ENCODE measurements around the gene MOSMO.
"Not testable (repeated sequence)": the region's sequence is repeated elsewhere in the genome, so short reads cannot be mapped to it uniquely, and the experiment has no call there.

MOSMO gene

GRCh38 chr16:22031483-22032083 is 23.7 kb downstream of the MOSMO start:
- TF ChIP-seq CTCF (IDR thresholded peaks at IDR 0.05; ENCODE audit: low read length, missing control alignments) = no peak
- DNase-seq (ENCODE audit: low read depth) = no peak
- H3K4me3 ChIP-seq (replicated peaks; ENCODE audit: low read depth, low read length) = no peak overlapping the region

- TF ChIP-seq CTCF (IDR thresholded peaks at IDR 0.05; ENCODE audit: low read length, missing control alignments) = no peak
- no peak for DNase-seq (ENCODE audit: low read depth)
- H3K4me3 ChIP-seq (replicated peaks; ENCODE audit: low read depth, low read length) = no peak overlapping the region
Measured at GRCh38 chr16:22034503-22034902, 26.6 kb downstream of the MOSMO start.

DNA sequence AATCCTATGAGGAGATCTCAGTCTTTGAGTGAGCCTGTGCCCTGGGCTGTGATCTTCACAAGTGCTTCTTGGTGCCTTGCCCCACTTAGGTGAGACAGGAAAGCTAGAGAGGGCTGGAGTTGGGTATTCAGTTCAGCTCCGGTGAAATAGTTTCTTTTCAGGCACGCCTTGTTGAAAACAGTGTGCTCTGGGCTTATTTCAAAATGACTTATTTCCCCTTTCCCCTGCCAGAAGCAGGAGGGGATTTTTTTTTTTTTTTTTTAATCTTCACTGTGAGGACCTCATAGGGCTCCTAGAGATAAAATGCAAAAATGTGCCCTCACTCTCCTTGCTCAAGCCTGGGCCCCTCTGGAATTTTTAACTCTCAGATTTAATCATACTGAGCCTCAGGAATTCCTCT is 27.2 kb downstream of the MOSMO start:
- DNase-seq (ENCODE audit: low read depth) = peak; percentile 28
- H3K4me3 ChIP-seq (replicated peaks; ENCODE audit: low read depth, low read length) = no peak overlapping the region
- TF ChIP-seq CTCF (IDR thresholded peaks at IDR 0.05; ENCODE audit: low read length, missing control alignments) = no peak

GRCh38 chr16:22043882-22044281 is 36.0 kb downstream of the MOSMO start:
- H3K4me3 ChIP-seq (replicated peaks; ENCODE audit: low read depth, low read length); DNase-seq (ENCODE audit: low read depth): not testable (repeated sequence)

DNA sequence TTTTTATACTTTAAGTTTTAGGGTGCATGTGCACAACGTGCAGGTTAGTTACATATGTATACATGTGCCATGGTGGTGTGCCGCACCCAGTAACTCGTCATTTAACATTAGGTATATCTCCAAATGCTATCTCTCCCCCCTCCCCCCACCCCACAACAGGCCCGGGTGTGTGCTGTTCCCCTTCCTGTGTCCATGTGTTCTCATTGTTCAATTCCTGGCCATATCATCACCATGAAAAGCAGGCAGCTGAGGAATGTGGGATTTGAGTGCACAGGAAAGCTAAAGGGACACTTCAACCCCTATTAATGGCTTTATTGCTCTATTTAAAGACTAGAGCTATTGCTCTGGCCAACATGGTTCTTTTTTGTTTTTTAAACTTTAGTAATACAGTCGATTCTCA is 38.0 kb downstream of the MOSMO start:
- peak; percentile 39 for DNase-seq (ENCODE audit: low read depth)

GRCh38 chr16:22050963-22051362 is 43.1 kb downstream of the MOSMO start:
- no peak overlapping the region for H3K4me3 ChIP-seq (replicated peaks; ENCODE audit: low read depth, low read length)
- no peak for DNase-seq (ENCODE audit: low read depth)
- no peak for TF ChIP-seq CTCF (IDR thresholded peaks at IDR 0.05; ENCODE audit: low read length, missing control alignments)

More for the DNA sequence above, 38.0 kb downstream of the MOSMO start:
- H3K4me3 ChIP-seq (replicated peaks; ENCODE audit: low read depth, low read length) = not testable (repeated sequence)

- no peak overlapping the region for H3K4me3 ChIP-seq (replicated peaks; ENCODE audit: low read depth, low read length)
- no peak for DNase-seq (ENCODE audit: low read depth)
- TF ChIP-seq CTCF (IDR thresholded peaks at IDR 0.05; ENCODE audit: low read length, missing control alignments) = no peak
Measured at GRCh38 chr16:22052980-22053379, 45.1 kb downstream of the MOSMO start.

- no peak for DNase-seq (ENCODE audit: low read depth)
- TF ChIP-seq CTCF (IDR thresholded peaks at IDR 0.05; ENCODE audit: low read length, missing control alignments) = no peak
- H3K4me3 ChIP-seq (replicated peaks; ENCODE audit: low read depth, low read length) = no peak overlapping the region
Measured at GRCh38 chr16:22053921-22054341, 46.0 kb downstream of the MOSMO start.
